CD4-positive, alpha-beta T cell (primary cell): ENCODE data around the gene WRNIP1. TPM values are rescaled to one million over a fixed set of nuclear protein-coding genes. Genes with fewer than 3 reads are reported as not detected.
"Not testable (repeated sequence)": the region's sequence is repeated elsewhere in the genome, so short reads cannot be mapped to it uniquely, and the experiment has no call there.

Experiments used
- ATAC-seq: fragments of 200-7000 bp; cut with Tn5 transposase; one replicate; pipeline ENCODE4 v1.10.0; 2022; ENCODE audit warnings: mild to moderate bottlenecking; ENCODE audit not compliant: poor library complexity
- CTCF ChIA-PET: fragments of 350-600 bp; sonication (Branson Sonifier 250); formaldehyde crosslinking; loops from one replicate; lab custom pipeline; 2021; ENCODE audit warnings: antibody characterized with exemption, inconsistent platforms; lab: Charles Lee
- POLR2A ChIA-PET: fragments of 350-600 bp; sonication (Branson Sonifier 250); formaldehyde crosslinking; loops from one replicate; lab custom pipeline; 2021; ENCODE audit warnings: antibody characterized with exemption, inconsistent platforms; lab: Charles Lee
- DNase-seq, 14 experiments: peaks; one replicate each; pipeline ENCODE4 v3.0.0-alpha.2; 2013 to 2020; ENCODE audit warnings: mixed read lengths in 2 of 14
- H3K27ac ChIP-seq, 2 donors: one replicate each; pipeline versions ENCODE4 v1.5.1 to v1.7.0; 2013; ENCODE audit warnings: low read length in 2 of 2, low read depth in 1 of 2, mild to moderate bottlenecking in 1 of 2
- H3K27me3 ChIP-seq, 2 experiments: 1 replicate in 1 of 2; 2 replicates in 1 of 2; pipeline versions ENCODE4 v1.6.1 to v1.7.0; 2013; ENCODE audit warnings: low read length in 2 of 2, control low read depth in 1 of 2, mild to moderate bottlenecking in 1 of 2, moderate library complexity in 1 of 2; ENCODE audit not compliant: insufficient read depth in 2 of 2, control insufficient read depth in 1 of 2
- H3K36me3 ChIP-seq: one replicate; pipeline ENCODE4 v1.6.1; 2013; ENCODE audit warnings: low read length, control low read depth; ENCODE audit not compliant: insufficient read depth
- H3K4me1 ChIP-seq: one replicate; pipeline ENCODE4 v1.6.1; 2013; ENCODE audit warnings: low read length, control low read depth; ENCODE audit not compliant: insufficient read depth
- H3K4me3 ChIP-seq: one replicate; pipeline ENCODE4 v1.5.1; 2013; ENCODE audit warnings: mild to moderate bottlenecking, low read length, moderate library complexity
- H3K9me3 ChIP-seq, 2 experiments: 1 replicate in 1 of 2; 2 replicates in 1 of 2; pipeline versions ENCODE4 v1.6.1 to v1.7.0; 2013; ENCODE audit warnings: low read length in 2 of 2, mild to moderate bottlenecking in 2 of 2, control low read depth in 1 of 2, moderate library complexity in 1 of 2; ENCODE audit not compliant: control insufficient read depth in 1 of 2, insufficient read depth in 1 of 2
- H3K27ac Mint-ChIP-seq: one replicate; pipeline ENCODE4 v1.8.0; 2020; ENCODE audit warnings: mixed read lengths
- H3K27me3 Mint-ChIP-seq: one replicate; pipeline ENCODE4 v1.8.0; 2021; ENCODE audit warnings: mixed read lengths
- H3K36me3 Mint-ChIP-seq: one replicate; pipeline ENCODE4 v1.8.0; 2021; ENCODE audit warnings: low read depth, mixed read lengths
- H3K4me1 Mint-ChIP-seq: one replicate; pipeline ENCODE4 v1.8.0; 2021; ENCODE audit warnings: low read depth, mixed read lengths
- H3K4me3 Mint-ChIP-seq: one replicate; pipeline ENCODE4 v1.8.0; 2020; ENCODE audit warnings: mild to moderate bottlenecking, mixed read lengths
- H3K9me3 Mint-ChIP-seq: one replicate; pipeline ENCODE4 v1.8.0; 2020; ENCODE audit warnings: mixed read lengths
- CTCF ChIP-seq: fragments of 200-600 bp; IDR thresholded peaks from one replicate; pipeline ENCODE4 v1.8.0; 2022; ENCODE audit warnings: antibody characterized with exemption, mild to moderate bottlenecking
- intact Hi-C, 2 experiments: fragments of 100-400 bp; cut with DNase I in 1 of 2; cut with micrococcal nuclease in 1 of 2; formaldehyde crosslinking; loops; one replicate each; pipeline versions ENCODE4 v1.15.1 to v1.9.0; 2023 to 2025; cut with DNase I, micrococcal nuclease
- total RNA-seq, 174 experiments: library from RNA in 2 of 174; stranded (reverse) in 2 of 174; gene quantifications; one replicate each; pipeline ENCODE4 v1.2.3 and lab custom pipeline; 2021 to 2026

WRNIP1 gene
- total RNA-seq, 2 experiments from 2014 or later = 22.4 to 25.2 TPM

GRCh38 chr6:2800552-2801316, 35.5 kb downstream of the WRNIP1 start:
- no peak overlapping the region for H3K27ac Mint-ChIP-seq
- CTCF ChIA-PET = no interaction called here

GRCh38 chr6:2801687-2802086, 36.5 kb downstream of the WRNIP1 start:
- H3K36me3 Mint-ChIP-seq, H3K27me3 ChIP-seq, intact Hi-C loops, ATAC-seq, H3K36me3 ChIP-seq, DNase-seq, H3K4me3 ChIP-seq, H3K4me1 Mint-ChIP-seq, H3K9me3 Mint-ChIP-seq, POLR2A ChIA-PET, H3K9me3 ChIP-seq, H3K4me1 ChIP-seq, H3K4me3 Mint-ChIP-seq, H3K27me3 Mint-ChIP-seq, CTCF ChIA-PET, H3K27ac Mint-ChIP-seq, H3K27ac ChIP-seq: not testable (repeated sequence)

More at GRCh38 chr6:2800552-2801316, 35.5 kb downstream of the WRNIP1 start:
- Histone ChIP-seq H3K27me3 (no peaks in the 10 kb centered on the region), H3K4me1 (peaks cover 7% of the 10 kb centered on the region), H3K9me3 (peaks cover 0 to 4% of the 10 kb centered on the region in 2 experiments), H3K27ac (no peak overlapping the region), H3K36me3 (no peaks in the 10 kb centered on the region), H3K4me3 (no peak overlapping the region)
- no peaks in the 10 kb centered on the region for H3K9me3 Mint-ChIP-seq
- no peaks in the 10 kb centered on the region for H3K27me3 Mint-ChIP-seq
- no peak overlapping the region for H3K4me3 Mint-ChIP-seq
- POLR2A ChIA-PET = no interaction called here
- ATAC-seq = no peak
- no peak for DNase-seq
- H3K4me1 Mint-ChIP-seq = peaks cover 11% of the 10 kb centered on the region
- intact Hi-C loops = no loop called here
- no peak for TF ChIP-seq CTCF
- no peaks in the 10 kb centered on the region for H3K36me3 Mint-ChIP-seq

GRCh38 chr6:2802521-2803060, 37.4 kb downstream of the WRNIP1 start:
- Histone ChIP-seq H3K9me3 (peaks cover 0 to 4% of the 10 kb centered on the region in 2 experiments), H3K27me3 (no peaks in the 10 kb centered on the region), H3K4me1 (peaks cover 2% of the 10 kb centered on the region), H3K27ac (no peak overlapping the region), H3K4me3 (no peak overlapping the region), H3K36me3 (no peaks in the 10 kb centered on the region)
- H3K27ac Mint-ChIP-seq = no peak overlapping the region
- CTCF ChIA-PET = no interaction called here
- H3K27me3 Mint-ChIP-seq = no peaks in the 10 kb centered on the region
- no peaks in the 10 kb centered on the region for H3K9me3 Mint-ChIP-seq
- no peaks in the 10 kb centered on the region for H3K36me3 Mint-ChIP-seq
- DNase-seq = no peak
- POLR2A ChIA-PET = no interaction called here
- no peak for TF ChIP-seq CTCF
- ATAC-seq = no peak
- H3K4me3 Mint-ChIP-seq = no peak overlapping the region
- intact Hi-C loops = no loop called here
- peaks cover 8% of the 10 kb centered on the region for H3K4me1 Mint-ChIP-seq
